NCI-H2196 treated with DMSO at 0.1 percent for 48 hours (cell line): ENCODE data around the gene LMAN2L.

Experiments used
- DNase-seq: peaks from one replicate; lab custom pipeline; 2025; ENCODE audit not compliant: unreplicated experiment; lab: John Stamatoyannopoulos, UW

LMAN2L gene

DNA sequence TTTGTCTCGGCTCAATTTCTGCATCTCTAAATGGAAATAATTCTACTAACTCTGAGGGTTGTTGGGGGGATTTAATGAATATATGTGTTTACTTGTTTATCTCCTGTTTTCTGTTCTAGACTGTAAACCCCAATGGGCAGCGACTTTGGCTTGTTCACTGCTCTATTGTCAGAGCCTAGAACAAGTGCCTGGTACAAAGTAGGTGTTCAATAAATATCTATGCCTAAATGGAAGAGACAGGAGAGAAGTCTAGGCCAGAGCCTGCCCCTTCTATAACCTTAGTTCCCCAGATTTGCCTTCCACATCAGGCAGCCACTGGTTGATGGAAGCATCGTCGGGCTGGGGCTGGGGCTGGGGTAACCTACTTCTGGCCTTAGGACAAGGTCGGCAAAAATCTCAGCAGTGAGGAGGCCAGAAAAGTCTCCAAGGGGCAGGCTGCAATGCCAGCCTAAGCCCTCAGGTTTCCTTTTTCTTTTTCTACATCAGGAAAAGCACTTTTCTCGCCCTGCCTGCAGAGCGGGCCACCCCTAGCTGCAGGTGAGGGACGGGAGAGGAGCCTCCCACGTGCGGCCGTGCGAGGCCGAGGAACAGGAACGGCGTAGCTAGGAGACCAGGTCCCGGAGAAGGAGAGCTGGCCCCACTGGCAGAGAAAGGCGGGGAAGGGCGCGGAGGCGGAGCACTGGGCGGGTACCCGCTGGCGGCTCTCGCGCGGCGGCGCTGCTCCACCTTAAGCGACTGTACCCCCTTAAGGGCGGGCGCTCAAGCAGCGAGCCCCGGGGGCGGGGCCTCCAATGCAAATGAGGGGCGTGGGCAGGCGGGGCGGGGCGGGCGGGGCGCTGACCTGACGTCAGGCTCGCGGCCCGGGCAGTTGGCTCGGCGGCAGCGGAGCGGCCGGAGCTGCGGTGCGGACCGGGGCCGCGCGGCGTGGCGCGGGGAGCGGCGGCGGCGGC is 20.4 kb upstream of the LMAN2L start, which contains the start of gene CNNM4:
Gene CNNM4 (plus strand): TSS at position 867 of the 950 bp plus-strand sequence. CDS start 98 bp downstream, outside the sequence.
- DNase-seq: peak; percentile 94

DNA sequence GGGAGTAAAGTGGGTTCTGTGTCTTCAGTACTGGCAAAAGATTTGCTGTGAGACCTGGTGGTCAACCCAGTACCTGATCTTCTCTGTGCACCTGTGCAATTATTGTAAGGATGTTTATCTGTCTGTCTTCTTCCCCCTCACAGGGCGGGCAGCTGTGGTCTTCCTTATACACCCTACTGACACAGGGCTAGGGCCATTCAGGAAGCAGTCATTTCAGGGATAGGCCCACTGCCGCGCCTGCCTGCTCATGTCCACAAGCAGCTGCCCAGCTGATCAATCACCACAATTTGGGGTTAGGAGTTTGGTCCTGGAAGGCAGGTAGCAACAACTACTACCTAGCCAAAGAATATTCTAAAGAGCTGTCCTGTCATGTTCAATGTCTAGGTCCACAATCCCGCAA is 19.7 kb upstream of the LMAN2L start:
- DNase-seq: no peak

DNA sequence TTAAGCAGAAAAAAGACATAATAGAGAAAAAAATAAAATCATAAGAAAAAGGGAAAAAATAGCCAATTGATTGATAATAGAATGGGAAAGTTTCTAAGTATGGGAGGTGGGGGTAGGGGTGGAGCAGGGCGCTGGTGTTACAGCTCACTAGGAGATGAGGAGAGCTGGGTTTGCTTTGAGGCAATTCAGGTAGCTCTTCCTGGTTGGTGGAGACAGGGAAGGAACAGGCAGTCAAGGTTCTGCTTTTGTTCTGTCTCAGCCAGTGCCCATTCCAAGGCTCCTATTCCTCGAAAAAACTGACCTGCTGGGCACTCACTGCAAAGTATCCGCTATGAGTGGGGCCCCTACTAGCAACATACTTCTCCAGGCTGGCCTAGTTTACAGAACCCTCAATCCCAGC is 19.1 kb upstream of the LMAN2L start:
- no peak for DNase-seq

DNA sequence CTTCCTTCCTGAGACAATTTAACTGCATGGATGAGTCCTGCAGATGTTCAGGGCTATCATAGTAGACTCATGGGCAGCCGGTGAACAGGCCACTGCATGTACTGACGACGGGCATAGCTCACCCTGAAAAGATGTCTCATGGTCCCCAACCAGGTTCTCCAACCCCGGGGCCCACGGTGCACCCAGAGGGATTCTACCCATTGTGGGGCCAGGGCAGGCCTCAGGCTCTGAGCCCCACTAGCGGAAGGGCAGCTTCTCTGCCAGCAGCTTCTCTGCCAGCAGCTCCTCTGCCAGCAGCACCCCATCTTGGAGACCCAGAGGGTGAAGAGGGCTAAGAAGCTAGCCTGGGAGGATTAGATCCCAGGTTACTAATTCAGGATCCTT is 17.6 kb upstream of the LMAN2L start:
- DNase-seq: no peak

DNA sequence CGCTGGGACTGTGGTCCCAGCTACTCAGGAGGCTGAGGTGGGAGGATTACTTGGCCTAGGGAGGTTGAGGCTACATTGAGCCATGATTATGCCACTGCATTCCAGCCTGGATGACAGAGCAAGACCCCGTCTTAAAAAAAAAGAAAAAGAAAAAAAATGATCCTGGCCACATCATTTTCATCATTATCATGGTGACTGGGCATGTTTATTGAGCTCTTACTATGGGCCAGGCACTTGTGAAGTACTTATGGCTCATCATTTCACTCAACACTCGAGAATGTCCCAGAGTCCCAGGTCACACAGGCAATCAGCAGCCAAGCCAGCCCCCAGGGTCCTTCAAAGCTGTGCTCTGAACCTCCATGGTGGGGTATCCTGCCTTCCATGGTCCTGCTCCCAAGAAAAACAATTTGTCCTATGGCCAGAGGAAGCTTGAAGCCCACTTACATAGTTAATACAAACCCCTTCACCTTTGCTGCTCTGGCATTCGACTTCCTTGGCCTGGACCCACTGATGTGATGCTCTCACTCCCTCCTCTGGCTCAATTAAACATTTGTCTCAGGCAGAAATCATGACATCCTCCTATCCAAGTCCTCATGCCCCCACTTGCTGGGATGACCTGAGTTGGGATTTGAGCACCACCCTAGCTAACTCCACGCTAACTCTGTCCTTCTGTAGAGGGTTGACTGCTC is 17.1 kb upstream of the LMAN2L start:
- DNase-seq: no peak

DNA sequence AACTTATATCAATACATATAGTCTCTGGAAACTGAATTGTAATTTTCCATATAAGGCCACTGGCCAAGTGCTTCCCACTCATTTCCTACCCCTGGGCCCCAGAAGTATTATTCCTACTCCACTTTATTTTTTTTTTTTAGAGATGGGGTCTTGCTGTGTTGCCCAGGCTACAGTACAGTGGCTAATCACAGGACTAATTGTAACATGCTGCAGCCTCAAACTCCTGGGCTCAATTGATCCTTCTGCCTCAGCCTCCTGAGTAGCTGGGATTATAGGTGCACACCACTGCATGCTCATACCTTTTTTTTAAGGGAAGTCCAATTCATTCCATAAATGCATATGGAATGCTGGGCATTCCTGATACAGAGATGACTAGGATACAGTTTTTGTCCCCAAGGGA is 14.5 kb upstream of the LMAN2L start:
- no peak for DNase-seq

DNA sequence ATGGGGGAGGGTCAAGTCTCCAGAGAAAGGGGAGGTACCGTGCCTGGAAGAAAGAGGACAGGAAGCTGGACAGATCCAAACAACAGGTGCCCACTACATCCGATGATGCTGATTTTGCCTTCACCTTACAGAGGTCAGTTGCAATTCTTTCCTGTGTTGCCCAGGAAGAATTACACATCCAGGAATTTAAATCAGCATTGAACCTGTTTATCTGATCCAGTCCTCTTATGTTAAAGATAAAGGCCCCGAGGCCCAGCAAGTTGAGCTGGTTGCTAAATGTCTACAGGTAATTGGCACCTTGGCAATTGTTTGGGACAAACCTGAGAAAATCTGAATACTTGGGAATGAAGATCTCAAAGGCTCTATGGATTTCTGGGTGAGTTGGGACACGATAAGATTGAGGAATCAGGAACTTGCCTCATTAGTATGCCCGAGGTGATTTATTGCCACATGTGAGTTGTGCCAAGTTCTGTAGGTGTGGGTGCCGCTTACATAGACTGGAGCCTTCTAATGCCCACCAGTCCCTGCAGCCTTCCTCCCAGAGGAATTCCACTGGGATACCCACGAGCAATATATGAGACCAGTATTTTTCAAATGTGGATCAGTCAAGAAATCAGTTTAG is 13.9 kb upstream of the LMAN2L start:
- no peak for DNase-seq

DNA sequence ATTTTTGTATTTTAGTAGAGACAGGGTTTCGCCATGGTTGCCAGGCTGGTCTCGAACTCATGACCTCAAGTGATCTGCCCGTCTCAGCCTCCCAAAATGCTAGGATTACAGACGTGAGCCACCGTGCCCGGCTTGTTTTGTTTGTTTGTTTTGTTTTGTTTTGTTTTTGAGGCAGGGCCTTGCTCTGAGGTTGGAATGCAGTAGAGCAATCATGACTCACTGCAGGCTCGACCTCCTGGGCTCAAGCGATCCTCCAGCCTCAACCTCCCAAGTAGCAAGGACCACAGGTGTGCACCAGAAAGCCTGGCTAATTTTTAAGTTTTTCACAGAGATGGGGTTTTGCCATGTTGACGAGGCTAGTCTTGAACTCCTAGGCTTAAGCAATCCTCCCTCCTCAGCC is 11.9 kb upstream of the LMAN2L start:
- no peak for DNase-seq

DNA sequence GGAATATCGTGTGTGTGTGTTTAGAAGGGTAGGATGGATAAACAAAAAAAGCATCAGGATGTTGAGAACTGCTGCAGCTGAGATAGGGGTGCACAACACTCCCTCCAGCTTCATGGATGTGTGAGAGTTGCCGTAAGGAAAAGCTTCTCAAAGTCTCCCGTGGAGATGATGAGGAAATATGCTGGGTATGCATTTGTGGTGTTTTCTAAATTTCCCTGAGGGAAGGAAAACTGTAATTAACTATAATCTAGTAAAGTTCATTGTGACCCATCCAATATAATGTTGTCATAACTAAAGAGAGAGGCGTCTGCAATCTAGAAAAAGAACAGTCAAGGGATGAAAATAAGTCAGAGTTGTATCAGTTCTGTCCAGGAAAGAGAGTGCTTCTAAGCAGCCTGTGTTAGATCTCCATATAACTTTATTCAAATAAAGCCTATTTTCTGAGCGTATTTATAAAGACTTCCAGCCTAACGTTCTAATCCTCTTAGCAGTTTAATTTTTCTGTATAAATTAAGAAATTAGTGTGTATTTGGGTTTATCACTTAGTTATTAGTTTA is 7.3 kb upstream of the LMAN2L start:
- no peak for DNase-seq

DNA sequence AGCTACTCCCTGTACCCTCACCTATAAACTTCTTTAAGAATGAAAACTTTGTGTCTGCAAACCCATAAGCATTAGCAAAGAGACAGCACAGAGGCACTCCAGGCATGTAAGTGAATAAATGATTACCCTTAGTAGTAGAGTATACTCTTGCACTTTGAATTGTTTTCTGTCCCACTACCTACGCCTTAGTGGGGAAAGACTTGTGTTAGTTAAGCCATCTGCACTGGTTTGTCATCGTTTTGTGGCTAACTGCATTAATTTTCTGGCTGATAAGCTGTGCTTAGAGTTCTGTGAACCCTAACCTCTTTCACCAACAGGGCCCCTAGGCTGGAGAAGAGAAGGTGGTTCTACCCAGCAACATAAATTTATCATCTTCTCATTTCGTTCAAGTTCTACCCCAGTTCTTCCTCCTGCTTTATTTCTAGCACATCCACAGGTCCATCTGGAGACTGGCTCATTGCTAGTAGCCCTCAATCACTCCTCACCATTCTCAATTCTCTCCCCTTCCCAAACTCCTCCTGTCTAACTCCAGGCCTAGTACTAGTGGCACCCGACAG is 710 bp downstream of the LMAN2L start:
- DNase-seq: no peak

DNA sequence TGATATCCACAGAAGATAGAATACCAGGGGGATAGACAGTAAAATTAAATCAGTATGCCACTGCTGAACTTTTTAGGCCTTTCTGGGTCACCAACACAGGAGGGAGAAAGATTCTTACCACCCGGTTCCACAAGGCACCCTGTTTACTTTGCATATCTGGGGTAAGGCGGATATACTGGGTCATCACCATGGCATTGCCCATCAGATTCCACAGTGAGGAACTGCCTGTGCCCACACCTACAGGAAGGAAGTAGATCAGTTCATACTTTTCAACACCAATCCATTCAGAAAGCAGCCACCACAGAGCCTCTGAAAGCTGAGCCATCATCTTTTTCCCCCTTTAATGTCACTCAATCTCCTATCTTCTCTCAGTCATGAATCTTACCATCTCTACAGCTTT is 2.0 kb downstream of the LMAN2L start:
- DNase-seq: no peak

DNA sequence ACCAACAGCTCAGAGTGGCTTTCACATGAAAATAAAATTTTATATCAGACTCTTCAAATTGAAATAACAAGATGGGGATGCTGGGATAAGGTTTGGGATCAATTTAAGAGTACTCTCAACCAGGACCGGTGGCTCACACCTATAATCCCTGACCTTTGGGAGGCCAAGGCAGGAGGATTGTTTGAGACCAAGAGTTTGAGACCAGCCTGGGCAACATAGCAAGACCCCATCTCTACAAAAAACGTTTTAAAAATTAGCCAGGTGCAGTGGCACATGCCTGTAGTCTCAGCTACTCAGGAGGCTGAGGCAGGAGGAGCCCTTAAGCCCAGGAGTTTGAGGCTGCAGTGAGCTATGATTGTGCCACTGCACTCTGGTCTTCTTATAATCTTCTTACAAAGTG is 2.6 kb downstream of the LMAN2L start:
- DNase-seq: no peak

DNA sequence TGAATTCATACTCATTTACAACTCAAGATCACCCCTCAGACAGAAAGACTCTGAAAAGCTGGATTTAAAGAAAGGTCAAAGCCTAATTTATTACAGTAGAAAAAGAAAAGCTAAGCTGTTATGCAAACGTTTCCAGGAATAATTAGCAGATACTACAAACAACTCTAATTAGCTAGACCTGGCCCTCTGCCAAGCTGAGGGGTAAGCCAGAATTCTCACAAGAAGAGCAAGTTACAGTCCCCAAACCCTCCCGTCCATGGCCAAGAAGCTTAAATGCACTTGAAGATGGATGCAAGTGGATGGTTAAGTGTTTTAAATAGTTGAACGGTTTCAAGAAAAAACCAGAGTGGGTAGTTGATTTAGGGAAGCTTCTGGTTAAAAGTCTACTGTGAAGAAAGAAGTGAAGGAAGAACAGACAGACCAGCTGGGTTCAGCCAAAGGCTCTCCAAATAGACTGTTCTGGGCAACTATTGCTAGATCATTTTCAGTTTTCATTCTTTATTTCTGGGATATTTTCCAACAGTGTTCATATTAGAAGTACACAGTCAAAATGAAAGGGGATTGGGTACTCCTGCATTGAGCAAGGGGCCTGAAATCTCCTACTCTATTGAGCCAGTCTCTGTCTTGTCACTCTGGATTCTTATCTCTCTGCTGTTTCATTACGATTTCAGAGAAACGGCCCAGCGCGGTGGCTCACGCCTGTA is 4.8 kb downstream of the LMAN2L start:
- peak; percentile 16 for DNase-seq

DNA sequence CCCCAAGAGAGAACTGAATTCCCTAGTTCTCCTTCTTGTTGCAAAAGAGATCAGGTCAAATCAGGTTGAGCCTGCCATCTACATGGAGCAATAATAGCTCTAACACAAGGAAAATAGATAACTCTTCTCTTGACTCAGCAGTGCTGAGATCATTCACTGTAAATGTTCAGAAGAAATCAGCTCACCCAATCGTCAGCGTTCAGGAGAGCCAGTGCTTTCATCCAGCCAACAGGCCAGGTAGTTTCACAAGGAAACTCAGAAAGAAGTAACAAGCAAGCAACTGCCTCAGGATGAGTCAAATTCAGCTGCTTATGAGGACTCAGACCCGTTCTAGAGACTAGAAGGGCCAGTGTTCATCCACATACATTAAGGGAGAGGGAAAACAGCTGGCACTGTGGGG is 5.9 kb downstream of the LMAN2L start:
- no peak for DNase-seq

DNA sequence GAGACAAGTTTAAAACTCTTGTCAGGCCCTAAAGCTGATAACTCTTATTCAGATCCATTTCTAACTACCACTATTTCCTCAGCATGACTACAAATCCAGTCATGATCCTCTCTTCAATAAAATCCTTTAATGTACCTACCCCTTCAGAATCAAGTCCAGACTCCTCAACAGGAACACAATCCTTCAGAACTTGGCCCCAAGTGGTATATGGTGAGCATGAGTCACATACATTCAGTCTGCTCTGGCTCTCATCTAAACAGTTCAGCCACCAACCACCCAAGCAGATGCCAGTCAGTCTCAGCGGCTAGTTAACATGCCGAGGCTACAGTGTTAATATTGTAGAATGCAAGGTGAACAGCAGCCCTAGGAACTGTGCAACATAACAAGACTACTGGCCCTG is 9.7 kb downstream of the LMAN2L start:
- DNase-seq: no peak

DNA sequence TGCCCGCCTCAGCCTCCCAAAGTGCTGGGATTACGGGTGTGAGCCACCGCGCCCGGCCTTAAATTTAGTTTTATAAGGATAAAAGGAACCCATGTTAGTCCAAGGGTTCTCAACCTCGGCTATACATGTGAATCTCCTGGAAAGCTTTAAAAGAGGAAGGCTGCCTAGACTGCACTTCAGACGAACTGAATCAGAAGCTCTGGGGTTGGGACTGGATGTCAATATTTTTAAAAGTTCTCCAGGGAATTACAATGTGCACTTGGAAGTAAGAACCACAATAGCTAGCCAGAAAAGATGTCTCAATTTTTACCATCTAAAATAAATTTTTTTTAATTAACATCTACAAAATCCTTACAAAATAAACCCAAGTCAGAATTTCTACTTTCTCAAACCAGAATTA is 10.1 kb downstream of the LMAN2L start:
- DNase-seq: no peak

DNA sequence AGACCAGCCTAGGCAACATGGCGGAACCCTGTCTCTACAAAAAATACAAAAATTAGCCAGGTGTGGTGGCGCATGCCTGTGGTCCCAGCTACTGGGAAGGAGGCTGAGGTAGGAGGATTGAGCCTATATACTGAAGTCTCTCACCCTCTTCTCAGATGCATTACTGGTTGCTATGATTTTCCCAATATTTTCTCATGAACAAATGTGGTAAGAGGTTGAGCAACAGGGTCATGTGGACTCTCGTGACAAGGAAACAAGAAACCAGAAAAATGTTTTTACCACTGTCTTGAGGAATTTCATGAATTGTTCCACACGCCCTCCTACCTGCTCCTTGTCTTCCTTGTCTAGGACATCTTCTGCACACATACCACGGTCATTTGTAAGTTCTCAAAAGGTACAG is 12.4 kb downstream of the LMAN2L start:
- no peak for DNase-seq

DNA sequence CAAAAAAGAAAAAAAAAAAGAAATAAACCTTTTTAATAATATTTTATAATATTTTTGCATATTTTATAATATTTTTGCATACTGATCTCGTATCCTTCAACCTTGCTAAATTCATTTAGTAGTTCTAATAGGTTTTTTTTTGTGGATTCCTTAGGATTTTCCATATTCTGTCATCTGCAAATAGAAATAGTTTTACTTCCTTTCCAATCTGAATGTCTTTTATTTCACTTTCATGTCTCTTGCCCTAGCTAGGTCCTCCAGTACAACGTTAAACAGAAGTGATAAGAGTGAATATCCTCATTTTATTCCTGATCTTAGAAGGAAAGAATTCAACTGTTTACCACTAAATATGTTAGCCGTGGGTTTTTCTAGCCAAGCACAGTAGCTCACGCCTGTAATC is 13.7 kb downstream of the LMAN2L start:
- DNase-seq: no peak

DNA sequence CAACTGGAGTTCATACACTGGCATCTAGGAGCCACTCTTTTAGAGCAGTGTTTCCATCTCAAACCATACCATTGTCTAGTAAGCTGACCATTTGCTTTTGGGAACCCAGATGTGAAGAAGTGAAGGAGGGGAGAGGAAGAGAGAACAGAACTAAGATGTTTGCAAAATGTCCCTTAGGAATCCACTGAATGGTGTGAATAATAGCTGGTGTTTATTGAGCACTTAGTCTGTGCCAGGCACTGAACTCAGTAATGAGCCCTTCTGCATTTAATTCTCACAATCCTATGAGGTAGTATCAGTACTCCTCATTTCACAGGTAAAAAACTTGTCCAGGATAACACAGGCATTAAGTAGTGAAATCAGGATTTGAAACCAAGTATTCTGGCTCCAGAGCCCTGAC is 23.5 kb downstream of the LMAN2L start:
- DNase-seq: no peak

DNA sequence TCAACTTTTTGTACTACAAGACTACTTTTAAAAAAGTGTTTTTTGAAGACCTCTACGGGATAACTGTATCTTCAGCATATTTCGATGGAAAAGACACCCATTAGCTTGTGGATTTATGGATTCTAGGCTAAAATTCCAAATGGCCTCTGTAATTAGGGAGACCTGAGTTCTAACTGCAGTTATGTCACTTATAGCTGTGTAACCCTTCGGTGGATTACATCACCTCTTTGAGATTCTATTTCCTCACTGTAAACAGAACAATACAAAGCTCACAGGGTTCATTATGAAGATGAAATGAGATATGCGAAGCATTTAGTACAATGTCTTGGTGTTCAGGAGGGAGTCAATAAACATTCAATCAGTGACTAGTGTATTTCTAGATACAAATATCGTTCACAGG is 24.2 kb downstream of the LMAN2L start:
- peak; percentile 6 for DNase-seq

DNA sequence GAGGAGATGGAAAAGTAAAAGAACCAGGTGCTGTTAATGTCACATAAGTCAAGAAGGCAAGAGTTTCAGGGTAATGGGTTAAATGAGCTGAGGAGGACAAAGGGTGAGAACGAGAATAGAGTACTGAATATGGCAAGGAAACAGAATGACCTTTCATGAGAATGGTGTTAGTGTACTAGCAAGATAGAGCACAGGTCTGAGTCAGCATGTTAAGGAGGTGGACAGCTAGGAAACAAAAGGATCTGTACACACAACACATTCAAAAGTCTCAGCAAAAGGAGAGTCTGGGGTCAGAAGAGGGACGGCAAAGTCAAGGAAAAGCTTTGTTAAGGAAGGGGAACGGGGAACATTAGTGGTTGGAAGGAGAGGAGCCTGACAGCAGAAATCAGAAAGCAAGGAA is 28.9 kb downstream of the LMAN2L start:
- DNase-seq: no peak
